Measurements from ENCODE around the gene PRPS1.

PRPS1 gene

GRCh38 chrX:107610667-107611066, 17.6 kb upstream of the PRPS1 start:
- FAIRE-seq (no peak), DNase-seq (ENCODE audit: insufficient read length, low spot score) (no peak)
- no peak for TF ChIP-seq POLR2A (IDR thresholded peaks at IDR 0.05; ENCODE audit: low read depth, low read length)

GRCh38 chrX:107619885-107620322, 8.4 kb upstream of the PRPS1 start:
- FAIRE-seq (no peak), DNase-seq (ENCODE audit: insufficient read length, low spot score) (no peak)
- TF ChIP-seq POLR2A (IDR thresholded peaks at IDR 0.05; ENCODE audit: low read depth, low read length): no peak

- FAIRE-seq (no peak), DNase-seq (ENCODE audit: insufficient read length, low spot score) (no peak)
- no peak for TF ChIP-seq POLR2A (IDR thresholded peaks at IDR 0.05; ENCODE audit: low read depth, low read length)
Measured at GRCh38 chrX:107624893-107625292, 3.4 kb upstream of the PRPS1 start.

GRCh38 chrX:107625739-107626138, 2.6 kb upstream of the PRPS1 start:
- FAIRE-seq (no peak), DNase-seq (ENCODE audit: insufficient read length, low spot score) (no peak)
- no peak for TF ChIP-seq POLR2A (IDR thresholded peaks at IDR 0.05; ENCODE audit: low read depth, low read length)

GRCh38 chrX:107626481-107626880, 1.8 kb upstream of the PRPS1 start:
- no peak for FAIRE-seq
- no peak for DNase-seq (ENCODE audit: insufficient read length, low spot score)
- no peak for TF ChIP-seq POLR2A (IDR thresholded peaks at IDR 0.05; ENCODE audit: low read depth, low read length)

- DNase-seq (ENCODE audit: insufficient read length, low spot score) (no peak), FAIRE-seq (no peak)
- no peak for TF ChIP-seq POLR2A (IDR thresholded peaks at IDR 0.05; ENCODE audit: low read depth, low read length)
Measured at GRCh38 chrX:107626916-107627315, 1.4 kb upstream of the PRPS1 start.

GRCh38 chrX:107628662-107629539, 591 bp downstream of the PRPS1 start:
- no peak for TF ChIP-seq POLR2A (IDR thresholded peaks at IDR 0.05; ENCODE audit: low read depth, low read length)
- DNase-seq (ENCODE audit: insufficient read length, low spot score) (peak; percentile 21), FAIRE-seq (peak; percentile 58)

GRCh38 chrX:107629540-107629909, 1.2 kb downstream of the PRPS1 start:
- FAIRE-seq: no peak
- no peak for TF ChIP-seq POLR2A (IDR thresholded peaks at IDR 0.05; ENCODE audit: low read depth, low read length)
- no peak for DNase-seq (ENCODE audit: insufficient read length, low spot score)

GRCh38 chrX:107630031-107630689, 1.9 kb downstream of the PRPS1 start:
- DNase-seq (ENCODE audit: insufficient read length, low spot score): no peak
- FAIRE-seq: no peak
- no peak for TF ChIP-seq POLR2A (IDR thresholded peaks at IDR 0.05; ENCODE audit: low read depth, low read length)

GRCh38 chrX:107632346-107632745, 4.0 kb downstream of the PRPS1 start:
- peak; percentile 38 for FAIRE-seq
- TF ChIP-seq POLR2A (IDR thresholded peaks at IDR 0.05; ENCODE audit: low read depth, low read length): no peak
- no peak for DNase-seq (ENCODE audit: insufficient read length, low spot score)

- no peak for TF ChIP-seq POLR2A (IDR thresholded peaks at IDR 0.05; ENCODE audit: low read depth, low read length)
- FAIRE-seq (no peak), DNase-seq (ENCODE audit: insufficient read length, low spot score) (no peak)
Measured at GRCh38 chrX:107646735-107647134, 18.4 kb downstream of the PRPS1 start.

GRCh38 chrX:107648332-107648731, 20.0 kb downstream of the PRPS1 start:
- no peak for DNase-seq (ENCODE audit: insufficient read length, low spot score)
- TF ChIP-seq POLR2A (IDR thresholded peaks at IDR 0.05; ENCODE audit: low read depth, low read length): no peak
- no peak for FAIRE-seq

- no peak for DNase-seq (ENCODE audit: insufficient read length, low spot score)
- no peak for FAIRE-seq
- TF ChIP-seq POLR2A (IDR thresholded peaks at IDR 0.05; ENCODE audit: low read depth, low read length): no peak
Measured at GRCh38 chrX:107654566-107654871, 26.2 kb downstream of the PRPS1 start.

- no peak for TF ChIP-seq POLR2A (IDR thresholded peaks at IDR 0.05; ENCODE audit: low read depth, low read length)
- DNase-seq (ENCODE audit: insufficient read length, low spot score) (peak; percentile 53), FAIRE-seq (peak; percentile 91)
Measured at GRCh38 chrX:107654872-107655761, 26.8 kb downstream of the PRPS1 start.
